ENCODE measurements around the gene BCCIP. TPM values are rescaled to one million over a fixed set of nuclear protein-coding genes. Genes with fewer than 3 reads are reported as not detected.

BCCIP gene
- total RNA-seq, 1 donor from 2014 or later = 58.7 TPM

DNA sequence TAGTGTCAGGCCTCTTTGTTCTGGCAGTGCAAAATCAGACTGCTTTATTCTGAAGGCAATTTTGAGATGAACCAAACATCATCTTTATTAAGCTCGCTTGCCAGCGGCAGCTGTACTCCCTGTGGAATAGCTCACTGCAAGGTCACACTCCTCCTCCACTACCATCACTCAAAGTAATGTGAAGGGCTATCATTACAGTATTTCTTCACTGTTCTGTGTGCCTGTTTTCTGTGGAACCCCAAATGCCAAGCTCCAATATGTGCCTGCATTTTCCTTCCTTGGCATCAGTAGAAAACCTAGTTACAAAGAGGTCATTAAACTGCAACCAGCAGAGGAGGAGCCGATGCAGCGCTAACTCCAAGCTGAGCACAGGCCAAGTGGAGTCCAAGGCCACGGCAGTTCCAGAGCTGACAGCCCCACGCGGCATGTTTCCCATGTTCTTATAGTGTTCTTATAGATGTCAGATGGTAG, 21.4 kb downstream of the BCCIP start:
- DNase-seq (ENCODE audit: low spot score) = no peak

DNA sequence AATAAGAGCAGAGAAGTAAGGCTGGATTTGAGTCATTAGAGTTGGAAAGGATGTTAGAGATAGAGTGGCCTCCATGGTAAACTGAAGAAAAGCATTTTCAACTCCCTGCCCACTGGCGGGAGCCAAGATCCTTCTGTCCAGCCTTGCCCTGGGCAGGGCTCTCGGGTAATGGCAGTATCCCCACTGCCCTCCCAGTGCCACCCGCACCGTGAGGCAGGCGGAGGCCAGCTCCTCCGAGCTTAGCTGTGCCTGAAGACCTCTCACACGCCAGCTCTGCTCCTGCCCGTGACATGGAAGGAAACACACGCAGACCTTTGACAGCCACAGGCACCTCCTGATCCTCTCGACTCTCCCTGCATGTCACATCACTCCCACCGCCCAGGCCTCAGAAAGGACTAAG, 22.3 kb downstream of the BCCIP start:
- DNase-seq (ENCODE audit: low spot score) = no peak

DNA sequence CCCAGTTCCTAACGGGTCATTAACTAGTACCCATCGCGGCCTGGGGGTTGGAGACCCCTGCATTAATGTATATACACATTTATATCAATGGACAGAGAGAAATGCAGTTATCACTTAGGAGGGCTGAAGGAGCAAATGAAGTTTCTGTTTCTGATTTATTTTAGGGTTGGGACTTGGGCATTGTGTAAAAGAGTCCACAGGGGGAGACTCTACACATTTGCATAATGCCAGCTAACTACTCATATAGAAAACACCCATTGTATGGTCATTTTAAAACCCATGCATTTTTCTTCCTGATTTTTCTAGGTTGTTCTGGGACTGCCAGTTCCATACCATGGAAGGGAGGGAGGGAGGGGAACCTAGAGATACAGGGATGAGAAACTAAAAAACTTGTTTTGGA, 23.5 kb downstream of the BCCIP start:
- DNase-seq (ENCODE audit: low spot score) = no peak

DNA sequence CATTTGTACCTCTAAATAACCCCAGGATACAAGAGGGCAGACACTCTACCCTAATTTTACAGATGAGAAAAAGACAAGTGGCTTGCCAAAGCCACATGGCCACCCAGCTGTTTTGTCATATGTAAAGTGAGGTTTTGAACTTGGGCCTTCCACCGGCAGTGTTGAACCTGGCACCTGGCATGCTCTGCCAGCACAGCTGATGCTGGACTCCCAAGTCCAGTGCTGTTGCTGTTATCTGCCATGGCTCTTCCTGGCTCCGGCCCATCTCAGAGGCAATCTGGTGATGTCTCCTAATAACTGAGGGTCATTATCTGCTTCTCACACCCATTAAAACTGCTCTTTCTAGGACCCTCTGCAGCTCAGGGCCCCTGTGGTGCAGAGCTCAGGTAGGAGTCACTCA, 25.0 kb downstream of the BCCIP start:
- no peak for DNase-seq (ENCODE audit: low spot score)

DNA sequence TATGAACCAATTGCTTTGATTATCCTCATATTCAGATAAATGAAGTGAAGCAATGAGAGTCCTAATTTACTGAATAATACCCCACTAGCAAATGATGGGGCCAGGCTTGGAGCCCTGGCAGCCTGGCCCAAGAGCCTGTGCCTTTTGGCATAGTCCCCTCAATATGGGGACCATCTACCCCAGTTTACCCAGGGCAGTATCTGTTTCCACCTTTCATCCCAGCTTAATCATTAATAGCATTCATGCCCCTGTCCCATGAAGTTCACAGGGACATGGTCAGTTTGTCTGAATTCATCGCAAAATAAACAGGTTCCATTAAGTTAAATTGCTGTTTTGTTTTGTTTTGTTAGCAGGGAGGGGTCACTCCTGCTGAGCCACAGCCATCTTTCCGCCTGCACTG, 25.5 kb downstream of the BCCIP start:
- no peak for DNase-seq (ENCODE audit: low spot score)

DNA sequence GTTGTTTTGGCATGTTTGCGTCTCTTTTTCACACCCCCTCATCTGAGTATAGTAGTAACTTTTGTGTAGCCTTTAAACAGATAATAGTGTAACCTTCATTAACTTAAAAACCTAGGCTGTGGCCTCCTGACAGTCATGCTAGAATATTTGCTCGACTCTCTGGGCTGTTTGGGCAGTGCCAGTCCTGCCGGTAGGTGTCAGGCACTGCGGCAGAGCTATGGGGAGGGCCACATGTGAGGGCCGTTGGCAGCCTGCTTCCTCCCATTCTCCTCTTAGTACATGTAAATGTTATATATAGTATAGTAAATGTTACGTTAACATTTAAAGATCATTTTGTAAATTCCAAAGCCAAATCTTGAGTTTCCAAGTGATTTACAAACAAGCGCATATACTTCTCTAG, 26.1 kb downstream of the BCCIP start:
- DNase-seq (ENCODE audit: low spot score) = no peak

DNA sequence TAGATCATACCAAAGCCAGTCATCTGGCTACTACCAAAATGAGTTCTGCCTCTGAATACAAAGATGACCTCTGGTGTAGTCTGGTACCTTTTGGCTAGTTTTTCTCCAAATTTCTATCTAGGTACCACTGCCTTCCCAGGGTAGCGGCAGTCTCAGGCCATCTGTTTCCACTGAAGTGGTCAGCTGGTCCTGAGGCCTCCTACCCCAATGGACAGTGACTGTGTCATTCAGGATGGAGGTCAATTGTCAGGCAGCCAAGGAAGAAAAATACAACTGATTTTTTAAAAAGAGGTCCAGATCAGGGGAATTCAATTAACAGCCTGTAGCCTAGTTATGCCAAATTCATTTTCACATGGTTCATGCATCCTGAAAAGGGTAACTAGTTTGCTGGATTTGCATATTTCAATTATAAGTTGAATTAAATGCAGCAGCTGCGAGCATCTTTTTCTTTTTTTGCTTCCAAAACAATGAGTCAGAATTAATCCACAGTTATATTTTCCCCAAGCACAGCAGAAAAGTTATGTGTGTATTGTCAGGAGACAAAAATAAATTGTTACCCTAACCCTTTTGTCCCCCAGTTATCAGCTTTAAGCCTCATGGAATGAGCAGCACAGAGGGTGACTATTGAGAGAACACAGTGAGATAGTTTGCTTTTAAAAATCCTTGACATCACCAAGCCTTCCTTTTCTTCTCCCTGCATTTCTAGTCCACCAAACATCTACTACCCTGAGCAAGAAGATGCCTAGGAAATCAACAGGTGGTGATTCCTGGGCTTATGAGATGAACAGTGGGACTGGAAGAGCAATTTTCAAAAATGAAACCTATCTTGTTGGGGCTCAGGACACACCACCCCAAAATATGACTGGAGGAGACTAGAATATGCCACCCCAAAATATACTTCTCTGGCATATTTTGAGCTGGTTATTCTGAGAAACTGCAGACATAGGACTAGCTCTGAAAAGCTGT, 27.7 kb downstream of the BCCIP start:
- DNase-seq (ENCODE audit: low spot score) = no peak

DNA sequence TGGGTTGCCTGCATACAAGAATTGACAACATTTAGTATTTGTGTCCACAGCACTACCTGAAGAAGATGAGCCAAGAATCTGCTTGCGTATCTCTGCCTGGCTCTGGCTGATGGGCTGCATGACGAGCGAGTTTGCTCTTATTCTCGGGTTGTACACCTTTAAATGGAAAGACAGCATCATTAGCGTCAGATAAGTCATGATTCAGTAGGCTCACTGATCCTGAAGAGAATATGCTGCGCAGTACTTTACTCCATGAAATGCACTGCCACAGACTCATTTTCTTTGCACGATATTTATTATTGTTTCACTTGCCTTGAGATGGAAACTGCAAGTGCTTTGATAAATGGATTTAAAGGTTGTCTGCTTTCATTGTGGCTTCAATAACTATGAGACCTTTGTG, 29.1 kb downstream of the BCCIP start:
- DNase-seq (ENCODE audit: low spot score) = no peak

DNA sequence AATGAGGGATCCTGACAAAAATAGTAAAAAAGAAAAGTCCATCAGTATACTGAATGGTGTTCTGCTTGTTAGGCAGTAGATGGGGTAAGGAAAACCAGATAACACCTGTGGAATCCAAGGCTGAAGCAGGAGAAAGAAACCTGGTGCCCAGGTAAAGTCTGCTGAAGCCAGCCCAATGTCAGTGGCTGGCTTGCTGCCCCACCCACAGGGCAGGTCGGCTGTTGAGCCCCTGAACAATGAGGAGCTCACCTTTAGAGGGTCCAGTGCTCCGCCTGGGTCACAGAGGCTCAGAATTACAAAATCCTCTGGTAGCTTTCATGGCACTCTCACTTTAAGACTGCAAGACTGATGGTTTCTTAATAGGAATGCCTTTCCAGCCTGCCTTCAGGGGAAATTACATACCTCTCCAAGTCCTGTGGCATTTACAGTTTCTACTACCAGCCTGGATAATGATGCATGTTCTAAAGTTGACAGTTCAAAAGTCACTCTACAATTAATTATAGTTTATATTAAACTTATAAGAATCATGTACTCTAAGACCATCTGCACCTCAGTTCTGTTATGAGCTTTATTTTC, 33.9 kb downstream of the BCCIP start:
- no peak for DNase-seq (ENCODE audit: low spot score)

DNA sequence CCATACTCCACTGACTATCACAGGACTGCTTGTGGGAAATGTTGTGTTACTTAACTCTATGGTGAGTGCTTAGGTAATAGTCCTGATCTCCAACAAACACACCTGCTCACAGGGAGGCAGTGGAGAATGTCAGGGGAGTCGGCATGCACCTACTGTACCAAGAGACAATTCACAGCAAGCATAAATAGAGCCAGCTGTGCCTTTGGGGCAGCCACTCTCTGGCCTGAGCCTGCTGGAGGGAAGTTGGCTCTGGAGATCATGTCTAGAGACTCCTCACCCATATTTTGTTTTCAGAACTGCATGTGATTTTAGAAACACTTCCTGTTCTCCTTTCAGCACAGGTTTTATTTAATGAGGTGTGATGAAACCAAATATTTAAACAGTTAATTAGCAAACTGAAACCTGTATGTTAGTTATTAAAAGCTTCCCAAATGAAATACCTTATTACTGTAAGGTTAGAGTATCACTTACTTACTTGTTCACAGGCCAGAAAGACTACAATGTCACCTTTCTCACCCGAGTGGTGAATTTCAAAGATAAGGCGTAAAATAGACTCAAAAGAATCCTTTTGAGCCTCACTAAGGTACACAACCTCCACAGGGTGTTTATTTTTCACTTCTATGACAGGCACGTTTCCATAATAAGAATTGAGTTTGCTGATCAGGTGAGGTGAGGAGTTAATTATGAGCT, 35.9 kb downstream of the BCCIP start:
- DNase-seq (ENCODE audit: low spot score) = no peak

DNA sequence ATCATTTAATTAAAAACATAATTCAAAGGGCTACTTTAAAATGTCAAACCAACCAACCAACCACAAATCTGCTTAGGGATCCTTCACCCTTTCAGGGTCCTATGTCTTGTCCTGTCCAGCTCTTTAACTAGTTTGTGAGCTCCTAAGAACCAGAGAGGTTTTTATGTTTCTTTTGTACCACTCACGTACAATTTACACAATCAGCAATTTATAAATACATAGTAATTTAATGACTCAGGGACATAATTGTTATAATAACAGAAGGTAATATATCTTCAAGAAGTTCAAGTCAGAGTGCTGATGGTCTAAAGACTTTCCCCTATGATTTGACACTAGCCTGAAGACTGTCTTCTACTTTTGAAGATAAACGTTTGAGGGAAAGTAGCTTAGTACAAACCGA, 41.8 kb downstream of the BCCIP start:
- no peak for DNase-seq (ENCODE audit: low spot score)

DNA sequence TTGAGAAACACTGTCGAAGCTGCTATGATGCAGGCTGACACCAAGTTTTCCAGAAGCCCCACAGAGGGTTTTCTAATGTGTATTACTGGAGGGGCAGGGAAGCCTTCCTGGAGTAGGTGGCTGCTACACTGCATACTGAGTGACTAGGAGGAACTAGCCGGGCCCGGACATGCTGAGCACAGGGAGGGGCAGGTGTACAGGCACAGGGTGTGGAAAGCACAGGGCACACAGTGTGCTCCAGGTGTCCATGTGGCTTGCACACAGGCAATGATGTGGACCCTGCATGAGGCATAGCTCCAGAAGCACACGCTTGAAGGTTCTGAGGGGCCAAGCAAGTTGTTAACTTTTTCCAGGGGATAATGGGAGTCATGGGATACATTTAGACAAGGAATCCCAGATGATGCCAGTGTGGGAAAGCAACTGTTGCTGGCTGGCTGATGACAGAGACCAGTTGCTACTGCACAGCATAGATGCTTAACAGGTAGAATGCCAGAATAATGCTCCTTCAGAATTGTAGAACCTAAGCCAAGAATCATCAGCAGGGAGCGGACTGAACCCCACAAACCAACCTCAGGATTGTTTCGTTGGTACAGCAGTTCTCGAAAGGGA, 43.2 kb downstream of the BCCIP start:
- DNase-seq (ENCODE audit: low spot score) = no peak

DNA sequence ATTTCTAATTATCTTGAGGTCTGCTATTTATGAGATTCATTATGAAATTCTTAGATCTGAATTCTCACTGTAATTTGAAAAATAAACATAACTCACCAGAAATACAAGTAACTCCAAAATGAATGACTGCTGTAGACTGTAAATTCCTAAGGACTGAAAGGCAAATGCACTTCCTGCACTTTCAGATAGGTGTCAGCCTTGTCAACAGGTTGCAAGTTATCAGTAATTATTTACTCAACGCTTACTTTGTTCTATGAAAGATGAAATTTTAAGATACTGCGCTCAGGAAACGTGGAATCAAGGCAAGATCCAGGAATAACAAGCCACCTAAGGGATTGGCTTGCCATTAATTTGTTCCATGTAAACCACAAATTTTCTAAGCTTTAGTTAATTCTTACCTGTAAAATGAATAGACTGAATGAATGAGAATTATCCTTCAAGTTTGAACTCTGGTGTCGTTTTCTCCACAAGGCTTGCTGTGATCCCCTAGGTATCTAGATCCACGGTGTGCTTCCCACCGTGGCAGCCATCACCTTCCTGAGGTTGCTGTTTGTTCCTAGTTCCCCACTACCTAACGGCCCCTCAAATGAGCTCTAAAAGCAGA, 45.1 kb downstream of the BCCIP start:
- DNase-seq (ENCODE audit: low spot score) = no peak

DNA sequence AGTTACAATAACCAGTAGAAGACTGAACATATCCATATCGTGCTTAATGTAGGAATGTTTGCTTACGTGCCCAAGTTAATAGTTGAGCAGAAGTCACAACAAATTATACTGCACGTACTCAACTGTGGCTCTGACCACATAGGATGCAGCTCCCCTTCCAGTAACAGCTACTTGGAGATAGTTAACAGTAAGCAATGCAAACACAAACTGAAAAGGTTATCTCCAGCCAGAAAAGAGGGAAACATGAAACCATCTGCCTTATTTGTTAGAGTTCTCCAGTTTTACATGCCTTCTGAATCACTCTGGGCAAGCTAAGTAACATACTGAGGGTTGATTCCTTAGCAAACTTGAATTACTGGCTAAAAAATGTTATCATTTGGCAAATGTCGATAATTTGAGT, 48.0 kb downstream of the BCCIP start:
- DNase-seq (ENCODE audit: low spot score) = no peak

DNA sequence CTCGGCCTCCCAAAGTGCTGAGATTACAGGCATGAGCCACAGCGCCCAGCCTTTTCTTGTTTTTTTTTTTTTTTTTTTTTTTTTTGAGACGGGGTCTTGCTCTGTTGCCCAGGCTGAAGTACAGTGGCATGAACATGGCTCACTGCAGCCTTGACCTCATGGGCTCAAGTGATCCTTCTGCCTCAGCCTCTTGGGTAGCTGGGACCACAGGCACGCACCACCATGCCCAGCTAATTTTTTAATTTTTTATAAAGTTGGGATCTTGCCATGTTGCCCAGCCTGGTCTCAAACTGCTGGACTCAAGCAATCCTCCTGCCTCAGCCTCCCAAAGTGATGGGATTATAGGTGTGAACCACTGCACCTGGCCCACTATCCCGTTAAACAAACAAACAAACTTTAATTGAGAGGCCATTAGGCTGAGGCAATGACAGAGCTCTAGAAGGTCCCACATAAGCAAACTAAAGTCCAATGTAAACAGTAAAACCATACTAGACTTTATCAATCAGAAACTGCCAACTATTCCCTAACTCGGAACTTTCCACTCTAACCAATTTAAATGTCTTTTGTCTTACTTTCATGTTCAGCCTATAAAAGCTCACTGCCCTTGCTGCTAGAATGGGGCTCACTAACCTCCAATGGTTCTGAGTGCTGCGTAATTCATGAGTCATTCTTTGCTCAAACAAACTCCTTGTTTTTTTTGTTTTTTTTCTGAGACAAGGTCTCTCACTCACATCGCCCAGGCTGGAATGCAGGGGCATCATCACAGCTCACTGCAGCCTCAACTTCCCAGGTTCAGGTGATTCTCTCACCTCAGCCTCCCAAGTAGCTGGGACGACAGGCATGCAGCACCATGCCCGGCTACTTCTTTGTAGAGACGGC, 55.9 kb downstream of the BCCIP start:
- no peak for DNase-seq (ENCODE audit: low spot score)

DNA sequence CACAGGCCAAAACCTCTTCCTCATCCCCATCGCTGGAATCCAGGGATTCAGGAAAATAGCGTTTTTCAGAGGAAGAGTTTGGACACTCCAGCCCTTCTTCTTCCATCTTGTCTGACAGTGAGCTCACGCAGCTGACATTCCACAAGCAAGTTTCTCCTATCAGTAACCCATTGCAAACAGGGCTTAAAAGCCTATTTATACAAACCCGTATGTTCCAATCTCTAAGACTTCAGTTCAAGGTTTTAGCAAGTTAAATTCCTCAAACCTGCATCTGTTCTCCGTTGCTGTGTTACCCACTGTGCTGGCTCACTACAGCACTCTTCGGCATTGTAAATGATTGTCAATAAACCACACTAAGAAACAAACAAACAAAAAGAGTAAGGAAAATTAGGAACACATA, 57.4 kb downstream of the BCCIP start:
- no peak for DNase-seq (ENCODE audit: low spot score)

DNA sequence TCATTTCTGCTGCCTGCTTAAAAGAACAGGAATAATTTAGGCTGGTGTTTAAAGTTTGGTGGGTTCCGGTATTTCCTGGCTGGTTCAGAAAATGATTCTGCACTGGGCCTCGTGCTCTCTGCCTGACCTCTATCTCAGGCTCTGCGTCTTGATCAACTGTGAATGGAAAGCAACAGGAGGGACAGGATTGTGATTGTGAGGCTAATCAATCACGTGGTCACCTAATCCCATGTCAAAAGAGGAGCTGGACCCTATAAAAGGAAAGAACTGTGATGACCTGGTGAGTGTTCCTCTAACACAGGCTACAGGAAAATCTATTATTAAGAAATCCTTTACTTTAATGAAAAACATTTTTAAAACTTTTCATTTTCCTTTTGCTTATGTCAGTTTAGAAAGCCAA, 57.8 kb downstream of the BCCIP start, which contains the start of gene DHX32:
DHX32 (minus strand) TSS at position 101 of the 400 bp plus-strand sequence. CDS start 468 bp downstream, outside the sequence.
- DNase-seq (ENCODE audit: low spot score) = no peak

DNA sequence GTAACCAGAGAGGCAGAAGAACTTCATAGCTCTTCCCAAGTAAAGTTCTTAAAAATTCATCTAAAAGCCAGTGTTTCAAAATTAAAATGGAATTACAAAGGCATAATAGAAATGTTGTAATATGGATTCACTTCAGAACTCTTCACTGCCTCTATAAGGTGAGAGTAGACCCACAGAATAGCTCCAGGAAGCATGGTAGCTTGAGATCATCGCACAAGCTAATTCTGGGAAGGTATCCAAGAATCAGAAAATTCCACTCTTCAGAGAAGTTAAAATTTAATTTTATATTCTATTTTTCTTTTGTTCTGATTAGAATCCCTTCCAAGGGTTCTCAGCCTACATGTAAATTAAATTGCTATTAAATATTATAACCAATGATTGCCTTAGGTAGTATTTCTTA, 59.2 kb downstream of the BCCIP start:
- DNase-seq (ENCODE audit: low spot score) = no peak

DNA sequence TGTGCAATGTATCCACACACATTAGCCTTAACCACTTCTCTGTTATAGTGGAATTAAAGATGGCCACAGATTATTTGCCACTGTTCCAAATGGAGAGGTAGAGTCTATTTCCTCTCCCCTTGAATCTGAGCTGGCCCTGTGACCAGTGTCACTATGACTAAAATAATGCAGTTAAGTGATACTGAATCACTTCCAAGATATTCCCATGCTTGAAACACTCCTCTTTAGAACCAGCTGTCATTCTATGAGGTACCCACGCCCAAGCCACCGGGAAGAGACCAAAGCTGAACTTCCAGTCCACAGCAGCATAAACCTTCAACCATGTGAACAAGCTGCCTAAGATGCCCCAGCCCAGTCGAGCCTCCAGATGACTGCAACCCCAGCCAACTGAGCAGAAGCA, 59.9 kb downstream of the BCCIP start:
- DNase-seq (ENCODE audit: low spot score) = no peak
